NB4 (cell line): ENCODE results near the gene BCL3.
"Not testable (repeated sequence)": the region's sequence is repeated elsewhere in the genome, so short reads cannot be mapped to it uniquely, and the experiment has no call there.

Experiments
- DNase-seq: peaks from one replicate; pipeline ENCODE4 v3.0.0; 2010; ENCODE audit warnings: low read depth
- H3K4me3 ChIP-seq: one replicate; pipeline ENCODE4 v1.5.1; 2011; ENCODE audit warnings: mild to moderate bottlenecking, low read depth, low read length, moderate library complexity
- CTCF ChIP-seq: IDR thresholded peaks from one replicate; pipeline ENCODE4 v1.5.1; 2012; ENCODE audit warnings: low read depth, low read length
- MYC ChIP-seq: IDR thresholded peaks from 2 replicates; pipeline ENCODE4 v1.6.1; 2011; ENCODE audit warnings: low read depth, low read length
- POLR2A ChIP-seq: IDR thresholded peaks from 2 replicates; pipeline ENCODE4 v1.6.1; 2011; ENCODE audit warnings: mild to moderate bottlenecking; ENCODE audit not compliant: insufficient read length; ENCODE audit errors: extremely low read depth
- TF ChIP-seq, protein P1 (sequence below): IDR thresholded peaks from 2 replicates; pipeline ENCODE4 v1.6.1; 2011; ENCODE audit warnings: low read depth, low read length

The BCL3 gene

DNA sequence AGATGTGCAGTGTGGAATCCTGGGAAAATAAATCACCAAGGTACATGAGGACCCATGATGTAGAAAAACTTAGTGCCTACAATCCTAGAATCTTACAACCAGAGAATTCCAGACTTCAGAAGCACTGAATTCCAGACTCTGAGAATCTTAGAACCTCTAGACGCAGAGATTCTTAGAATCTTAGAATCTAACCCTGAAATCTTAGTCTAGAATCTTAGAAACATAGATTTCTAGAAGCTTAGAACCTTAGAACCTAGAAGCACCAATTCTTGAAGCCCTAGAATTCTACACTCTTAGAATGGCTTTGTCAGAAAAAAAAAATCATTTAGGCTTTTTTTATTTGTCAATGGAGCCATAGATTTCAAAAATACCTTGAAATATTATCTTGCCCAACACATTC, 43.5 kb upstream of the BCL3 start:
- no peak overlapping the region for H3K4me3 ChIP-seq
- TF ChIP-seq, protein P1, sequence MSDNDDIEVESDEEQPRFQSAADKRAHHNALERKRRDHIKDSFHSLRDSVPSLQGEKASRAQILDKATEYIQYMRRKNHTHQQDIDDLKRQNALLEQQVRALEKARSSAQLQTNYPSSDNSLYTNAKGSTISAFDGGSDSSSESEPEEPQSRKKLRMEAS, result no peak
- TF ChIP-seq MYC, result no peak
- no peak for TF ChIP-seq CTCF
- TF ChIP-seq POLR2A, result no peak
- DNase-seq, result no peak

DNA sequence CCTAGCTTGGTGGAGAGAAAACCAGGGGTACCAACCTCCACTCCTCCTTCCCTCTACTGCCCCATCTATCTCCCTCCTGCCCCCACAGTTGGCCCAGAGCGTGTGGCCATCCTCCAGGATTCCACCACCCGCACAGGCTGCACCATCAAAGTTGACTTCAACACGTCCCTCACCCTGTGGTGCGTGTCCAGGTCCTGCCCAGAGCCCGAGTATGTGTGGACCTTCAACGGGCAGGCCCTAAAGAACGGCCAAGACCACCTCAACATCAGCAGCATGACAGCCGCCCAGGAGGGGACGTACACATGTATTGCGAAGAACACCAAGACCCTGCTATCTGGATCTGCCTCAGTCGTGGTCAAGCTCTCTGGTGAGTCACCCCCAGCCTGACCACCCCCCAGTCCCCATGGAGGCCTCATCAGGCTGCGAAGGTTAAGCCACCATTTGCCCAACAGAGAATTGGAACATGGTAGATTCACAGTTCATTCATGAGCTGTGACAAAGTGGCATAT, 43.0 kb upstream of the BCL3 start:
- no peak for DNase-seq
- TF ChIP-seq, protein P1, result no peak
- TF ChIP-seq POLR2A (no peak), CTCF (no peak), MYC (no peak)
- H3K4me3 ChIP-seq, result no peak overlapping the region

DNA sequence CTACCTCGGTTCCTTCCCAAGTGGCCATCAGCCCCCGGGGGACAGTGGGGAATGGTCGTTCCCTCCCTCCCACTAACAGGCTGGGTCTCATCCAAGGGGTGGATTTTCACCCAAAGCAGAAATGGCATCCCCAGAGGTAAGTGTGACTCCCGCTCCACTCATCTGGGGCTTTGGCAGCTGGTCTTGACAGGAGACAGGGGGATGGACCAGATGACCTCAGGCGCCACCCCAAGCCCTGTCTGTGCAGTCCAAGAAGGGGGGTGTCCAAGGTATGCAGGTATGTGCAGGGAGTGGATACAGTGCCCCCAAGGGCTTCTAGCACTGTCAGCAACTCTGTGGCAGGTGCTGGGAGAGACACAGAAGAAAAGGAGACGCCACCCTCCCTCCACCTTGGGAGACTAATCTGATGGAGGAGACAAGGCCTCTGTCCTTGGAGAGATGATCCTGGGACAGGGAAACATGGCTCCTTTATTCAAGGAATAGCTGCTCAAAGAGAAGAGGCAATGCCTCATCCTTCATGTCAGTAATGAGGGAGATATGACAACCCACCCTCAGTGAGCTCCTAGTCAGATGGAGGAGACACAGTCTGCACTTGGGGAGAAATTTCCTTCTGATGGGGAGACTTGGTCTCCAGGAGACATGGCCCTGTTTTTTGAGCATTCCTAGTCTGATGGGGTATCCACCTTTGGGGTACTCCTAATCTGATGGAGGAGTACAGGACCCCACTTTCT, 41.8 kb upstream of the BCL3 start:
- no peak for DNase-seq
- TF ChIP-seq POLR2A, result no peak
- no peak for TF ChIP-seq CTCF
- TF ChIP-seq MYC, result no peak
- TF ChIP-seq, protein P1, result no peak
- H3K4me3 ChIP-seq, result no peak overlapping the region

DNA sequence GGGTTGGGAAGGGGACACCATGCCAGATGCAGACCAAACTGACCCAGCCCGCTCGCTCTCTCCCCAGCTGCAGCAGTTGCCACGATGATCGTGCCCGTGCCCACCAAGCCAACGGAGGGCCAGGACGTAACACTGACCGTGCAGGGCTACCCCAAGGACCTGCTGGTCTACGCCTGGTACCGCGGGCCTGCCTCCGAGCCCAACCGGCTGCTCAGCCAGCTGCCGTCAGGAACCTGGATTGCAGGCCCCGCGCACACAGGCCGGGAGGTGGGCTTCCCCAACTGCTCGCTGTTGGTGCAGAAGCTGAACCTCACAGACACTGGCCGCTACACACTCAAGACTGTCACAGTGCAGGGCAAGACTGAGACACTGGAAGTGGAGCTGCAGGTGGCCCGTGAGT, 40.7 kb upstream of the BCL3 start:
- TF ChIP-seq MYC (no peak), POLR2A (no peak)
- TF ChIP-seq, protein P1, result no peak
- DNase-seq, result no peak
- no peak overlapping the region for H3K4me3 ChIP-seq

DNA sequence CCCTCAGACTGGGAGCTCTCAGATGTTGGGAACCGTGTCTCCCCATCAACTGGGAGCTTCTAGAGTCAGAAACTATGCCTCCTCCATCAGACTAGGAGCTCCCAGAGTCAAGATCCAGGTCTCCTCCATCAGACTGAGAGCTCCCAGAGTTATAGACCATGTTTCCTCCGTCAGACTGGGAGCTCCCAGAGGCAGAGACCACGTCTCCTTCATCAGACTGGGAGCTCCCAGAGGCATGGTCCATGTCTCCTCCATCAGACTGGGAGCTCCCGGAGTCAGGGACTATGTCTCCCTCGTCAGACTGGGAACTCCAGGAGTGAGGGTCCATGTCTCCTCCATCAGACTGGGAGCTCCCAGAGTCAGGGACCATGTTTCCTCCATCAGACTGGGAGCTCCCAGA, 39.6 kb upstream of the BCL3 start:
- no peak for DNase-seq
- no peak for TF ChIP-seq MYC
- TF ChIP-seq, protein P1, result no peak
- TF ChIP-seq POLR2A, result no peak
- TF ChIP-seq CTCF, result no peak
- H3K4me3 ChIP-seq, result no peak overlapping the region

- DNase-seq, H3K4me3 ChIP-seq: not testable (repeated sequence)
These were observed 38.9 kb upstream of the BCL3 start for GRCh38 chr19:44709434-44710266.
